HG03457 (cell line): Measurements from ENCODE around the gene KSR1.

ENCODE experiments used
- ATAC-seq: cut with Tn5 transposase; IDR thresholded peaks from one replicate; pipeline ENCODE4 v1.9.1; 2021; ENCODE audit warnings: moderate number of reproducible peaks; ENCODE audit not compliant: unreplicated experiment

Gene KSR1

GRCh38 chr17:27566671-27567562 is 110.7 kb downstream of the KSR1 start:
- no peak for ATAC-seq

- no peak for ATAC-seq
Measured at GRCh38 chr17:27567563-27567859, 111.3 kb downstream of the KSR1 start.

- no peak for ATAC-seq
Measured at GRCh38 chr17:27568216-27568615, 112.0 kb downstream of the KSR1 start.

DNA sequence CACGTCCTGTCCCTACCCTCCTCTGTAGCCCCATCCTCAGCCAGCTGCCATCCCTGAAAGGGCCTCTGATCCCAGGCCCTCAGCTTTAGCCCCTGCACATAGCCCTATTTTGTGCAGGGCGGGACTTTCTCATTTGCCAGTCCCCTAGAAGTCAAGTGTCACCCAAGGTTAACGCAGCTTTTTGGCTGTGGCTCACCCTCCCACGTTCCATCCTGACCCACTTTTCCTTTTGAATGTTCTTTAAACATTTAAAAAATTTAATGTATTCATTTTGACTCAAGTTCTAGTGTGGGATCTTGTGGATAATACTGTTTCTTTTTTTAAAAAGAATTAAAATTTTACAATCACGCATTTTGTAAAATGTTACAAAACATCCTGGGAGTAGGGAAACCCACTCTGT is 112.6 kb downstream of the KSR1 start:
- no peak for ATAC-seq

DNA sequence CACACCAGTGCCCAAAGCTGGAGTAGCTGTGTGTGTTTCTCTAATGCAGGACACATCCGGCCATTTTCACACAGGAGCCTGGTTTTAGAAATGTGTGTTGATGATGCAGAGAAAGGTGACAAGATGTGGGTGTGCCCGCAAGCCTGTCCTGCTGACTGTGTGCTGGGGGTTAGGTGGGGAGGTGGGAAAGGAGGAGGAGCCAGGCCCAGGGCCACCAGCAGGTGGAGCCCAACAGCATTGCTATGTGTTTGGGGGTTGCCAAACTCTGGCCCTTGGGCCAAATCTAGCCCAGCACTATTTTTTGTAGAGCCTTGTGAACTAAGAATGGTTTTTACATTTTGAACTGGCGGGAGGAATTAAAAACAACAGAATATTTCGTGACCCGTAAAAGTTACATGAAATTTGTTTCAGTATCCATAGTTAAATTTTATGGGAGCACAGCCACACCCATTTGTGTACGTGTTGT is 113.0 kb downstream of the KSR1 start:
- no peak for ATAC-seq

GRCh38 chr17:27569884-27570577 is 113.8 kb downstream of the KSR1 start:
- ATAC-seq: no peak

- no peak for ATAC-seq
Measured at GRCh38 chr17:27570578-27570914, 114.3 kb downstream of the KSR1 start.

GRCh38 chr17:27571563-27572352 is 115.5 kb downstream of the KSR1 start:
- no peak for ATAC-seq

DNA sequence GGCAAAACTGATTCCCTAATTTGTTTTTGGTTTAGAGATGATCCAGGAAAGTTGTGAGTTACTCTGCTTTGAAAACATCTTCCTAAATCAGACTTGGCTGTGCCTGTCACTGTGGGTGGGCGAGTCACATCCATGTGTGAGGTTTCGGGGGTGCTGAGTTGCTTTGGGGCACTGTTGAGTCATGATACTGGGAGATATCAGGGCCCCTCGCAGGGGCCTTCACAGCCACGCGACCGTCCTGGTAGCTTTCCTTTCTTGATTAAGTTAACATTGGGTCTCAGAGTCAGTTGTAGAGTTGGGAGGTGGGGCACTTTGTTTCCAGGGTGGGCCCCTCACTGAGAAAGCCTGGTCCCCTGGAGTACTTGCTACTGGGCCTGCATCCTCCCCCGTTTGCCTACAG is 116.4 kb downstream of the KSR1 start:
- ATAC-seq: no peak

DNA sequence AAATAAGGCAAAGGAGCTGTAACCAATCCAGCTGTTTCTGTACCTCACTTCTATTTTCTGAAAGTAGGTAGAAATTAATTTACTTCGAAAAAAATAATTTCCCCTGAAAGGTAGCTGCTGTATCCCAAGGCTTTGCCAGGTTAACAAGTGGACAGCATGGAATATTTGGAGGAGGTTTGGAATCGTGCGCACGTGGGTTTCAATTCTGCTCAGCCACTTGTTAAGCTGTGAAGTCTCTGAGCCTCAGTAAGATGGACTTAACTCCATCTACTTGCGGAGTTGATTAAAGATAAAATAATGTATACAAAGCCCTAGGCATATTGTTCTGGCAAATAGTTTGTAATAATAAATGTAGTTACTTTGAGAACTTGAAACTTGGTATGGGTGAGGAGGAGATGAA is 117.3 kb downstream of the KSR1 start:
- no peak for ATAC-seq

- ATAC-seq: no peak
Measured at GRCh38 chr17:27573971-27574525, 117.8 kb downstream of the KSR1 start.

DNA sequence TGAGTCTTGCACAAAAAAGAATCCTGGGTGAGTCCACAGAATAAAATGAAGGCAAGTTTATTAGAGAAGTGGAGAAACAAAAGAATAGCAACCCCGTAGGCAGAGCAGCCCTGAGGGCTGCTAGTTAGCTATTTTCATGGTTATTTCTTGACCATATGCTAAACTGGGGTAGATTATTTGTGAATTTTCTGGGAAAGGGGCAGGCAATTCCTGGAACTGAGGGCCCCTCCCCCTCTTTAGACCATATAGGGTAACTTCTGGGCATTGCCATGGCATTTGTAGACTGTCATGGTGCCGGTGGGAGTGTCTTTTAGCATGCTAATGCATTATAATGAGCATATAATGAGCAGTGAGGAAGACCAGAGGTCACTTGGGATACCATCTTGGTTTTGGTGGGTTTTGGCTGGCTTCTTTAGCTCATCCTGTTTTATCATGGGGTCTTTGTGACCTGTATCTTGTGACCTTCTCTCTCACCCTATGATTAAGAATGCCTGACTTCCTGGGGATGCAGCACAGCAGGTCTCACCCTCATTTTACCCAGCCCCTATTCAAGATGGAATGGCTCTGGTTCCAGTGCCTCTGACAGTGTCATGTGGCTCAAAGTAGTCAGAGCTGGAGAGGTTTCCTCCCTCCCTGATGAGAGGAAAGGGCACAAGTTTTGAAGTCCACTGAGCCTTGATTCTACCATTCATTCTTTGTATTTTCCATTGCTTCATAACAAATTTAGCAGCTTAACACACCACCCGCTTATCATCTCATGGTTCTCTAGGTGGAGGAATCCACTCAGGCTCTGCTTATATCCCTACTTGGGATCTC is 119.1 kb downstream of the KSR1 start:
- no peak for ATAC-seq

DNA sequence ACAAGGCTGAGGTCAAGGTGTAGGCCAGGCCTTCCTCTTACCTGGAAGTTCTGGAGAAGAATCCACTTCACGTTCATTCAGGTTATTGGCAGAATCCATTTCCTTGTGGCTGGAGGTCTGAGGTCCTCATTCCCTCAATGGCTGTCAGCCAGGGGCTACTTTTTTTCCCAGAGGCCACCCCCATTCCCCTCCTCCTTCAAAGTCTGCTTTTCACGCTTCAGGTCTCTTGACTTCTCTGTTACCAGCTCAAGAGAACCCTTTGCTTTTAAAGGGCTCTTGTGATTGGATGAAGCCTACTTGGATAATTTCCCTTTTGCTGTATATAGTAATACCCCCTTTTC is 119.6 kb downstream of the KSR1 start:
- ATAC-seq: no peak

DNA sequence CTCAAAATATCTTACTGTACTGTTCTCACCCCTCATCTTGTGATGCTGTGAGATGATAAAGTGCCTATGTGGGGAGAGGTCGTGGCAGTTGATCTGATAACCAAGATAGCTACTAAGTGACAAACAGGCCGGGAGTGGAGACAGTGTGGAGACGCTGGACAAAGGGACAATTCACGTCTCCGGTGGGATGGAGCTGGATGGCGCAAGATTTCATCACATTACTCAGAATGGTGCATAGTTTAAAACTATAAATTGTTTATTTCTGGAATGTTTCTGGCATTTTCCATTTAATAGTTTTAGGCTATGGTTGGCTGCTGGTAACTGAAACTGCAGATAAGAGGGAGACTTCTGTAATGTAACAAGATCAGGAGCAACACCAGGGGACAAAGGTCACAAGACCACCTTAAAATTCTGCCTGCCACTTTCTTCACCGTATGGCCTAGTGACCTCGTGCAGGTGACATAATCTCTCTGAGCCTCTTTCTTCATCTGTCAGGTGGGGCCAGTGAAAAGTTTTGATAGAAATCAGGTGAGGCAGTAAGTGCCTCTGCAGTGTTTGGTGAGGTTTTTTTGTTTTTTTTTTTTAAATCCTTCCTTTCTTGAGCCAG is 120.3 kb downstream of the KSR1 start:
- ATAC-seq: no peak

DNA sequence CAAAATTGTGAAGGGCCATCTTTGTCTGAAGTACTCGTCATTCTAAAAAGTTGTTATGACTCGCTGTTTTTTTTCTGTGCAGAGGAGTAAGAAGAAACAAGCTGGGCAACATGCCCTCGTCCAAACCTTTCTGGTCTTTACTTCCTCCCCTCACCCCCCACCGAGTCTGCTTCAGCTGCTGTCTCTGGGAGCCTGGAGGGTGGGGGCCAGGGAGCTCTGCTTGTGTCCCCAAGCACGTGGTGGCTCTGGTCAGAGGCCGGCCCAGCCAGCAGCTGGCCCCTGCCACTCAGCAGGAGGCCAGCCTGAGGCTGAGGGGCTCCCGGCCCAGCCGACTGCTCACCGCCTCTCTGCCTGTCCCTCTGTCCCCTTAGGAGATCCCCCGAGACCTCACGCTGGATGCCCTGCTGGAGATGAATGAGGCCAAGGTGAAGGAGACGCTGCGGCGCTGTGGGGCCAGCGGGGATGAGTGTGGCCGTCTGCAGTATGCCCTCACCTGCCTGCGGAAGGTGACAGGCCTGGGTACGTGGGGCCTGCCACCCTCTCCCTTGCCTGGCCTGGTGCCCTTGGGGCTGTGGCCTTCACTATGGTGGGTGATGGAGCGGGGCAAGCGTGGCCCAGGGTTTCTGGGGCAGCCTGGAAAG is 121.0 kb downstream of the KSR1 start:
- ATAC-seq: no peak

DNA sequence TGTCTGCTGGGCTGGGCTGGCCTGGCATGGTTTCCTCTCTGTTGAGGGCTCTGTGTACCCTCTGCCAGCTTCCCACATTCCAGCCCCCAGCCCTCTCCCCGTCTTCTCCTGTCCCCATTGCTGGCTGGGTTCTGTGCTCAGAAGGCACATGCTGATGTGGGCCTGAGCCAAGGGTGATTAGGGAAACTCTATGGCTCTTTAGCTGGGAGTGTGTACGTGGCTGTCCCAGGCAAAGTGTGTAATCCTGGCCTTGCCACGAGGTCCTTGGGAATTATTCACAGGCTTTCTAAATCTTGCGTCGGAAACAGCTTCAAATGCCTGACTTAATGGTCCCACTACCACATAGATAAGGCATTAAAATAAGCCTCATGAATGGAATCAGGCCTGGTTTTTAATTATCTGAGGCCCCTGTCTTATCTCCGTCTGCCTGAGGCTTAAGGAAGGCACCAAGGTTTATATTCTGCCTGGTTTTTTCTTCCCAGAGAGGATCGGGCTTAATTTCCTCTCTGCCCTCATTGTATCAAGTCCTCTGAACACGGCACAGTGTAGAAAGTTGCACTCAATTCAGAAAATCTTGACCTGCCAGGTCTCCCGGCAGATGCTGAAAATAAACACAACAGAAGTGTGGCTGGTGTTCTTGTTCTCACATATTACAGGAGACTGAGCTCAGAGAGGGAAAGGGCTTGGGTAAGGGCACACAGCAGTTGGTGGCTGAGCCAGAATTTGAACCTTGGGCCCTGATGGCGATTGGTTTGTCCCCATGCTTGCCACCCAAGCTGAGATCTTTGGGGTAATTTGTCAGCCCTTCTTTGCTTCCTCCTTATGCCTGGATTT is 121.9 kb downstream of the KSR1 start:
- no peak for ATAC-seq

- peak; percentile 61 for ATAC-seq
Measured at GRCh38 chr17:27578718-27579085, 122.5 kb downstream of the KSR1 start.

DNA sequence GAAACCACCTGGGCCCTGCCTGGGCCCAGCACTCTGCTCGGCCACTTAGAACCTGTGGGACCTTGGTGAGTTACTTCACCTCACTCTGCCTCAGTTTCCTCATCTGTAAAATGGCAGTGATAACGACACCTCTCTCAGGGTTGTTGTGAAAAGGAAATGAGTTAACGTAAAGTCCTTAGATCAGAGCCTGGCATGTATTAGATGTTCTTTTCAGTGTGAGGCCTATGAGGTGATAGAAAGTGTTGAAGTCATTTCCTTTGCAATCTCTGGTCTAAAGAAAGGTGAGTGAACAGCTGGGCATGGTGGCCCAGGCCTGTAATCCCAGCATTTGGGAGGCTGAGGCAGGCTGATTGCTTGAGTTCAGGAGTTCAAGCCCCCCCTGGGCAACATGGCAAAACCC is 123.1 kb downstream of the KSR1 start:
- no peak for ATAC-seq

DNA sequence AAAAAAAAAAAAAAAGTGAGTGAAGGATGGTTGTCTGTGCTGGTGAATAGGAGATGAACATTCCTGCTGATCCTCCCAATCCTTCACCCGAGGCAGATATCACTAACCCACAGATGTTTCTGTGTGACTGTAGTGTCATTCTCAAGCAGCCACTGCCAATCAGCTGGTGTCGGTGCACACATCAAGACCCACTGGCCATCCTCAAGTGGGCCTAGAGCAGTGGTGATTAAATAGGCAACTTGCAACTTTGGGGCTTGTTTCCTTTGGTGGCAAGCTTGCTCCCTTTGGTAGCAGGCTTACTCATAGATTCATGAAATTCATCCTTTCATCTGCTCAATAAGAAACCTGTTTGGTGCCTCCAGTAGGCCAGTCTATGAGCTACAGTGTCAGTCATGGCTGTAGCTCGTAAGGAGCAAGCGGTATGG is 123.7 kb downstream of the KSR1 start:
- ATAC-seq: no peak
